ENCODE results near the gene NAPG. TPM values are rescaled to one million over a fixed set of nuclear protein-coding genes. Genes with fewer than 3 reads are reported as not detected.

Gene NAPG
- total RNA-seq, 1 experiment from 2014 or later = 28.0 TPM

DNA sequence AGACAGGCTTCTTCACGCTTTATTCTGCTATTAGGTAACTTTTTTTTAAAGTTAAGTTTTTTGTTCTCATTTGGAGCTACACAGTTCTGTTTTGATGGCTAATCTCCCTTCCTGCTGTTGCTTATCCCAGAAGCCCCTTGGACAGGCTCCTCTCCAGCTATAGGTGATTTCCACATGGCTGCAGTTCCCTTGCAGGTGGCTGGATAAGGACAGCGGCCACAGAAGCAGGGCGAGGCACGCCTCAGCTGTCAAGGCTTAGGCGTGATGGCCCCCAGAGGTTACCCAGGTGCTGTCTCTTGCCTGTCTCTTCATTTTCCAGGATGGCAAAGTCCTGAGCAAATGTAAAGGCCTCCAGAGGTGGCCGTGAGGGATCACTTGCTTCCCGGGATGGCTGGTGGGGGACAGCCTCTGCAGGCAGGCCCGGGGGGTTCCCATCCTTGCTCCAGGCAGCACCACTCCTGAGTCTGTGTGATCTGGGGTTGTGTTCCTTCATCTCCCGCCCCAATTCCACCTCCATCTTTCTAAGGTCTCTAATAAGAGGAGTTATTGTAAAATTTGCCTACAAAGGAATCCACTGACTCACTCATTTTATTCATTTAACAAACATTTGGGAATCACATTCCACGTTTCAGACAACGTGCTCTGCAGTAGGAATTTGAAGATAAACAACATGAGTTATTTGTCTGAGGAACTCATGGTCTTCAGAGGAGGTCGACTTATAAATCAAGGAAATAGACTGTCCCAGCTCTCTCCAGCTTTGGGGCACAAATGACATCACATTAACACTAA lies 53.4 kb downstream of the NAPG start:
- ATAC-seq (no peak), DNase-seq (ENCODE audit: low read depth, low spot score) (no peak)

GRCh38 chr18:10580215-10580614 lies 54.4 kb downstream of the NAPG start:
- RAD21 ChIA-PET (ENCODE audit: low non-redundant PET in 1 of 2, low total read pairs in 2 of 2, uncharacterized antibody in 2 of 2, unreplicated experiment in 2 of 2) = no interaction called here
- Histone ChIP-seq H3K79me2 (ENCODE audit: insufficient read depth, low read length) (no peaks in the 10 kb centered on the region), H2AFZ (ENCODE audit: low read depth, low read length, poor library complexity, severe bottlenecking) (no peak overlapping the region), H3K27ac (ENCODE audit: low read depth, low read length) (no peak overlapping the region), H3K27me3 (ENCODE audit: insufficient read depth, low read length) (no peaks in the 10 kb centered on the region), H3K4me2 (ENCODE audit: low read length) (no peak overlapping the region), H3K9ac (ENCODE audit: low read length) (no peak overlapping the region), H3K4me1 (ENCODE audit: control insufficient read depth in 1 of 2, insufficient read depth in 2 of 2, low read length in 2 of 2) (0 out of 4 replicates have a peak, but pooled peaks cover 0 to 2% of the 10 kb centered on the region in 2 experiments), H3K9me2 (ENCODE audit: insufficient read depth) (no peaks in the 10 kb centered on the region), H3K9me3 (ENCODE audit: control insufficient read depth in 1 of 2, insufficient read depth in 1 of 2, low read depth in 1 of 2, low read length in 2 of 2) (no peaks in the 10 kb centered on the region), H3K36me3 (ENCODE audit: control insufficient read depth in 1 of 2, insufficient read depth in 2 of 2, low read length in 2 of 2) (no peaks in the 10 kb centered on the region), H3K4me3 (replicated peaks in 1 of 2; ENCODE audit: low read depth in 1 of 2, low read length in 2 of 2) (no peak overlapping the region), H4K20me1 (ENCODE audit: insufficient read depth) (no peaks in the 10 kb centered on the region)
- DNase-seq (ENCODE audit: low read depth, low spot score) (no peak), ATAC-seq (no peak)
- intact Hi-C loops (cut with micrococcal nuclease) = no loop called here
- BruUV-seq (replicated peaks) = no TSS peak
- POLR2A ChIA-PET = no interaction called here
- CTCF ChIA-PET = no interaction called here
- TF ChIP-seq EZH2phosphoT487 (IDR thresholded peaks at IDR 0.05; ENCODE audit: borderline replicate concordance) (no peak), SP1 (IDR thresholded peaks at IDR 0.05; ENCODE audit: low read depth) (no peak), ZNF274 (IDR thresholded peaks at IDR 0.05; ENCODE audit: low read depth, low read length) (no peak), ELF1 (IDR thresholded peaks at IDR 0.05; ENCODE audit: borderline replicate concordance, low read depth) (no peak), RAD21 (IDR thresholded peaks at IDR 0.05; ENCODE audit: low read depth) (no peak), CBX3 (IDR thresholded peaks at IDR 0.05; ENCODE audit: low read depth) (no peak), POLR2AphosphoS5 (IDR thresholded peaks at IDR 0.05; ENCODE audit: low read depth, low read length) (no peak), FOSL1 (IDR thresholded peaks at IDR 0.05; ENCODE audit: low read depth) (no peak), EGR1 (IDR thresholded peaks at IDR 0.05; ENCODE audit: low read depth) (no peak)
- TF ChIP-seq, protein P1, sequence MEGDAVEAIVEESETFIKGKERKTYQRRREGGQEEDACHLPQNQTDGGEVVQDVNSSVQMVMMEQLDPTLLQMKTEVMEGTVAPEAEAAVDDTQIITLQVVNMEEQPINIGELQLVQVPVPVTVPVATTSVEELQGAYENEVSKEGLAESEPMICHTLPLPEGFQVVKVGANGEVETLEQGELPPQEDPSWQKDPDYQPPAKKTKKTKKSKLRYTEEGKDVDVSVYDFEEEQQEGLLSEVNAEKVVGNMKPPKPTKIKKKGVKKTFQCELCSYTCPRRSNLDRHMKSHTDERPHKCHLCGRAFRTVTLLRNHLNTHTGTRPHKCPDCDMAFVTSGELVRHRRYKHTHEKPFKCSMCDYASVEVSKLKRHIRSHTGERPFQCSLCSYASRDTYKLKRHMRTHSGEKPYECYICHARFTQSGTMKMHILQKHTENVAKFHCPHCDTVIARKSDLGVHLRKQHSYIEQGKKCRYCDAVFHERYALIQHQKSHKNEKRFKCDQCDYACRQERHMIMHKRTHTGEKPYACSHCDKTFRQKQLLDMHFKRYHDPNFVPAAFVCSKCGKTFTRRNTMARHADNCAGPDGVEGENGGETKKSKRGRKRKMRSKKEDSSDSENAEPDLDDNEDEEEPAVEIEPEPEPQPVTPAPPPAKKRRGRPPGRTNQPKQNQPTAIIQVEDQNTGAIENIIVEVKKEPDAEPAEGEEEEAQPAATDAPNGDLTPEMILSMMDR (IDR thresholded peaks at IDR 0.05 in 2 of 3, conservative IDR thresholded peaks at IDR 0.05 in 1 of 3; ENCODE audit: borderline replicate concordance in 1 of 3, insufficient read depth in 1 of 3, low read depth in 2 of 3, low read length in 2 of 3) = no peak

More for the DNA sequence above, 53.4 kb downstream of the NAPG start:
- H3K9ac ChIP-seq (ENCODE audit: low read length) = no peak overlapping the region
- no peaks in the 10 kb centered on the region for H3K79me2 ChIP-seq (ENCODE audit: insufficient read depth, low read length)
- H3K4me2 ChIP-seq (ENCODE audit: low read length) = no peak overlapping the region
- ChIA-PET CTCF (no interaction called here), POLR2A (no interaction called here), RAD21 (ENCODE audit: low non-redundant PET in 1 of 2, low total read pairs in 2 of 2, uncharacterized antibody in 2 of 2, unreplicated experiment in 2 of 2) (no interaction called here)
- H3K4me3 ChIP-seq (replicated peaks in 1 of 2; ENCODE audit: low read depth in 1 of 2, low read length in 2 of 2) = no peak overlapping the region
- H4K20me1 ChIP-seq (ENCODE audit: insufficient read depth) = no peaks in the 10 kb centered on the region
- H3K27ac ChIP-seq (ENCODE audit: low read depth, low read length) = no peak overlapping the region
- no peaks in the 10 kb centered on the region for H3K9me2 ChIP-seq (ENCODE audit: insufficient read depth)
- 0 out of 4 replicates have a peak, but pooled peaks cover 0 to 2% of the 10 kb centered on the region in 2 experiments for H3K4me1 ChIP-seq (ENCODE audit: control insufficient read depth in 1 of 2, insufficient read depth in 2 of 2, low read length in 2 of 2)
- no peak overlapping the region for H2AFZ ChIP-seq (ENCODE audit: low read depth, low read length, poor library complexity, severe bottlenecking)
- no peaks in the 10 kb centered on the region for H3K27me3 ChIP-seq (ENCODE audit: insufficient read depth, low read length)
- intact Hi-C loops (cut with micrococcal nuclease) = no loop called here
- H3K9me3 ChIP-seq (ENCODE audit: control insufficient read depth in 1 of 2, insufficient read depth in 1 of 2, low read depth in 1 of 2, low read length in 2 of 2) = no peaks in the 10 kb centered on the region
- no peaks in the 10 kb centered on the region for H3K36me3 ChIP-seq (ENCODE audit: control insufficient read depth in 1 of 2, insufficient read depth in 2 of 2, low read length in 2 of 2)
- BruUV-seq (replicated peaks) = no TSS peak
- TF ChIP-seq SIN3A (IDR thresholded peaks at IDR 0.05; ENCODE audit: low read depth) (no peak), SRF (IDR thresholded peaks at IDR 0.05; ENCODE audit: low read depth) (no peak), POLR2A (IDR thresholded peaks at IDR 0.05; ENCODE audit: borderline replicate concordance, extremely low read depth, insufficient read depth, insufficient read length) (no peak), POLR2AphosphoS5 (IDR thresholded peaks at IDR 0.05; ENCODE audit: low read depth, low read length) (no peak), ELF1 (IDR thresholded peaks at IDR 0.05; ENCODE audit: borderline replicate concordance, low read depth) (no peak)
- TF ChIP-seq, protein P2, sequence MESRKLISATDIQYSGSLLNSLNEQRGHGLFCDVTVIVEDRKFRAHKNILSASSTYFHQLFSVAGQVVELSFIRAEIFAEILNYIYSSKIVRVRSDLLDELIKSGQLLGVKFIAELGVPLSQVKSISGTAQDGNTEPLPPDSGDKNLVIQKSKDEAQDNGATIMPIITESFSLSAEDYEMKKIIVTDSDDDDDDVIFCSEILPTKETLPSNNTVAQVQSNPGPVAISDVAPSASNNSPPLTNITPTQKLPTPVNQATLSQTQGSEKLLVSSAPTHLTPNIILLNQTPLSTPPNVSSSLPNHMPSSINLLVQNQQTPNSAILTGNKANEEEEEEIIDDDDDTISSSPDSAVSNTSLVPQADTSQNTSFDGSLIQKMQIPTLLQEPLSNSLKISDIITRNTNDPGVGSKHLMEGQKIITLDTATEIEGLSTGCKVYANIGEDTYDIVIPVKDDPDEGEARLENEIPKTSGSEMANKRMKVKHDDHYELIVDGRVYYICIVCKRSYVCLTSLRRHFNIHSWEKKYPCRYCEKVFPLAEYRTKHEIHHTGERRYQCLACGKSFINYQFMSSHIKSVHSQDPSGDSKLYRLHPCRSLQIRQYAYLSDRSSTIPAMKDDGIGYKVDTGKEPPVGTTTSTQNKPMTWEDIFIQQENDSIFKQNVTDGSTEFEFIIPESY (IDR thresholded peaks at IDR 0.05; ENCODE audit: extremely low read depth, insufficient replicate concordance, low read length) = no peak

Measured in HCT116 (cell line).